KMS-11 (cell line): ENCODE data around the gene CATSPER1.

Experiments
- H2AFZ ChIP-seq: fragments of 200-600 bp; sonication (generic); 2 replicates; pipeline ENCODE4 v1.6.1; 2016; ENCODE audit warnings: antibody characterized with exemption, mixed run types, low read depth
- H3K27ac ChIP-seq: fragments of 200-600 bp; sonication (generic); 2 replicates; pipeline ENCODE4 v1.6.1; 2016; ENCODE audit warnings: mild to moderate bottlenecking, mixed run types
- H3K27me3 ChIP-seq: fragments of 200-600 bp; sonication (generic); 2 replicates; pipeline ENCODE4 v1.6.1; 2017; ENCODE audit warnings: mild to moderate bottlenecking, low read depth, mixed run types, moderate library complexity; ENCODE audit not compliant: insufficient read depth
- H3K36me3 ChIP-seq: fragments of 200-600 bp; sonication (generic); 2 replicates; pipeline ENCODE4 v1.6.1; 2017; ENCODE audit warnings: mild to moderate bottlenecking, mixed run types; ENCODE audit not compliant: insufficient read depth
- H3K4me1 ChIP-seq: fragments of 200-600 bp; sonication (generic); 2 replicates; pipeline ENCODE4 v1.6.1; 2016; ENCODE audit warnings: mild to moderate bottlenecking, low read depth, mixed run types; ENCODE audit not compliant: poor library complexity, severe bottlenecking
- H3K4me2 ChIP-seq: fragments of 200-600 bp; sonication (generic); 2 replicates; pipeline ENCODE4 v1.7.0; 2016; ENCODE audit warnings: mild to moderate bottlenecking, mixed run types
- H3K4me3 ChIP-seq: fragments of 200-600 bp; sonication (generic); IDR thresholded peaks from 2 replicates; pipeline ENCODE4 v1.6.1; 2017; ENCODE audit warnings: low read depth, low read length, mixed read lengths; ENCODE audit not compliant: insufficient read depth
- H3K79me2 ChIP-seq: fragments of 200-600 bp; sonication (generic); 2 replicates; pipeline ENCODE4 v1.6.1; 2016; ENCODE audit warnings: low read depth, mixed run types; ENCODE audit not compliant: insufficient read depth
- H3K9ac ChIP-seq: fragments of 200-600 bp; sonication (generic); 2 replicates; pipeline ENCODE4 v1.6.1; 2016; ENCODE audit warnings: mild to moderate bottlenecking, mixed run types
- H4K20me1 ChIP-seq: fragments of 200-600 bp; sonication (generic); 2 replicates; pipeline ENCODE4 v1.6.1; 2016; ENCODE audit warnings: mild to moderate bottlenecking, mixed run types; ENCODE audit not compliant: insufficient read depth
- CTCF ChIP-seq: fragments of 200-600 bp; sonication (generic); conservative IDR thresholded peaks from 2 replicates; pipeline ENCODE4 v1.6.1; 2017; ENCODE audit warnings: low read depth, mild to moderate bottlenecking, antibody characterized with exemption, low read length, moderate library complexity, mixed read lengths

The CATSPER1 gene

GRCh38 chr11:66022401-66023185 lies 3.7 kb downstream of the CATSPER1 start:
- peaks cover 35% of the 10 kb centered on the region for H3K4me1 ChIP-seq
- H3K79me2 ChIP-seq, result no peaks in the 10 kb centered on the region
- peak overlapping the region; percentile 37 for H3K4me2 ChIP-seq
- peak overlapping the region; percentile 62 for H2AFZ ChIP-seq
- no peak overlapping the region for H3K9ac ChIP-seq
- no peaks in the 10 kb centered on the region for H4K20me1 ChIP-seq
- H3K27me3 ChIP-seq, result no peaks in the 10 kb centered on the region; the same call in 1 of the 2 replicates
- H3K27ac ChIP-seq, result no peak overlapping the region
- no peaks in the 10 kb centered on the region for H3K36me3 ChIP-seq
- no peak overlapping the region for H3K4me3 ChIP-seq
- TF ChIP-seq CTCF, result peak; percentile 94

GRCh38 chr11:66020618-66021357 lies 5.5 kb downstream of the CATSPER1 start:
- Histone ChIP-seq H3K4me1 (peaks cover 20% of the 10 kb centered on the region), H3K27me3 (no peaks in the 10 kb centered on the region; the same call in 1 of the 2 replicates), H2AFZ (no peak overlapping the region), H3K79me2 (no peaks in the 10 kb centered on the region), H3K36me3 (no peaks in the 10 kb centered on the region), H3K9ac (no peak overlapping the region), H3K4me2 (no peak overlapping the region), H3K4me3 (no peak overlapping the region), H4K20me1 (no peaks in the 10 kb centered on the region), H3K27ac (no peak overlapping the region)
- TF ChIP-seq CTCF, result no peak

- Histone ChIP-seq H3K27ac (no peak overlapping the region), H3K4me1 (peaks cover 20% of the 10 kb centered on the region), H2AFZ (no peak overlapping the region)
These were observed 6.1 kb downstream of the CATSPER1 start for GRCh38 chr11:66020212-66020611.

GRCh38 chr11:66017321-66017720 lies 9.0 kb downstream of the CATSPER1 start:
- Histone ChIP-seq H3K36me3 (no peaks in the 10 kb centered on the region), H3K27ac (no peak overlapping the region), H2AFZ (no peak overlapping the region), H3K4me3 (no peak overlapping the region), H3K4me2 (no peak overlapping the region), H3K27me3 (no peaks in the 10 kb centered on the region), H3K4me1 (peaks cover 14% of the 10 kb centered on the region), H4K20me1 (no peaks in the 10 kb centered on the region), H3K79me2 (no peaks in the 10 kb centered on the region), H3K9ac (no peak overlapping the region)
- TF ChIP-seq CTCF, result no peak

More at GRCh38 chr11:66020212-66020611, 6.1 kb downstream of the CATSPER1 start:
- no peak overlapping the region for H3K4me2 ChIP-seq
- no peaks in the 10 kb centered on the region for H3K36me3 ChIP-seq
- H4K20me1 ChIP-seq, result no peaks in the 10 kb centered on the region
- no peaks in the 10 kb centered on the region for H3K79me2 ChIP-seq
- TF ChIP-seq CTCF, result no peak
- H3K9ac ChIP-seq, result no peak overlapping the region
- H3K4me3 ChIP-seq, result no peak overlapping the region
- no peaks in the 10 kb centered on the region; the same call in 1 of the 2 replicates for H3K27me3 ChIP-seq
